GM18526 (cell line): ENCODE measurements around the gene IRS1.

Experiments used
- POLR2A ChIP-seq: IDR thresholded peaks from 3 replicates; pipeline ENCODE4 v1.6.1; 2011; ENCODE audit not compliant: insufficient read length; ENCODE audit errors: extremely low read depth

Gene IRS1

GRCh38 chr2:226705965-226706364 is 93.7 kb downstream of the IRS1 start:
- TF ChIP-seq POLR2A: no peak

- TF ChIP-seq POLR2A: no peak
Measured at GRCh38 chr2:226705133-226705886, 94.3 kb downstream of the IRS1 start.

DNA sequence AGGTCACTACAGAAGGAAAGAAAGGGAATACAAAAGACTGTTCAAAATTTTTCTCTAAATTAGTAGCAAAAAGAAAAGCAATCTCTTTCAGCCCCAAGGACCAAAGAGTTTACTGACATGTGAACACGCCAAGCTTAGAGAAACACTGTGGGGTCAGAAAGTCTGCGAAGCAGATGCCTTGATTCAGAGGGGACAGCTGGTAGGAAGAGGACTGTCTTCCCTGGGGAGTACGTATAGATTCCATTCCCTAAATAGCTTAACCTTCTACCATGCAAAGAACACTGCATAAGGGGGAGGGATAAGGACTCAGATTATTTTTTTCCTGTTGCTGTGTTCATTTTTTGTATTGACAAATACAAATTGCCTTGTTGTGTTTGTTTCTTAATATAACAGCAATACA is 96.1 kb downstream of the IRS1 start:
- no peak for TF ChIP-seq POLR2A

GRCh38 chr2:226702376-226702775 is 97.2 kb downstream of the IRS1 start:
- no peak for TF ChIP-seq POLR2A

DNA sequence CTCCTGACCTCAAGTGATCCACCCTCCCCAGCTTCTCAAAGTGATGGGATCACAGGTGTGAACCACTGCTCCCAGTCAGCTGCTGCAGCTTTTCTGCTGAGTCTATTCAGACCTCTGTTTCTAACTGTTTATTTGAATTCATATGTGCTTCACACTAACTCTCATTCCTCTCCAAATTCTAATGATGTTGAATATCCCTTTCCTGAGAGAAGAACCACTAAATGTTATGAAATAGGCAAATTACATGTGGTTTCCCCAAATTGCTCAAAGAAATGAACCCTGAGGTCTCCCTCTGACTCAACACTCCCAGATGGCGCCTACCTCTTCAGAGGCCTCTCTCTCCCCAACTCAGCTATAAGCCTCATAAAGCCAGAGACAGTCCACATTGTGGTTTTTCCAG is 98.6 kb downstream of the IRS1 start:
- TF ChIP-seq POLR2A: no peak

- TF ChIP-seq POLR2A: no peak
Measured at GRCh38 chr2:226699321-226699720, 100.3 kb downstream of the IRS1 start.

DNA sequence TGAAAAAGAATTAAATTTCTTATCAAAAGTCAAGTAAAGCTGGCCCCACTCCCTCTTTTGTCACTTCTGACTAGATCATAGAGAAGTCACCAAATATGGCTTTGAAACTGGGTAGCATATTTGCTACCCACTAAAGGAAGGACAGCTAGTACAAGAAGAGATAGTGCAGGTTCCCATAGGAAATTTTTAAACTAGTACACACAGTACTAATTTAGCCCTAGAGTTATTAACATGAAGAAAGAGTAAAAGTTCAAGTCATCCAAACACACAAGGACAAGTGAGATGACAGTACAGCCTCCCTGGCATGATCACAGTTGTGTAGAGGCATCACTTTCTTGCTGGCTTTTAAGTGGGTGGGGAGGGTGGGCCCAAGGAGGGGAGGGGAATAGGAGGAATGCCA is 100.9 kb downstream of the IRS1 start:
- no peak for TF ChIP-seq POLR2A

- TF ChIP-seq POLR2A: no peak
Measured at GRCh38 chr2:226694586-226695284, 104.9 kb downstream of the IRS1 start.

- no peak for TF ChIP-seq POLR2A
Measured at GRCh38 chr2:226694149-226694548, 105.5 kb downstream of the IRS1 start.

GRCh38 chr2:226693521-226693920 is 106.1 kb downstream of the IRS1 start:
- TF ChIP-seq POLR2A: no peak

DNA sequence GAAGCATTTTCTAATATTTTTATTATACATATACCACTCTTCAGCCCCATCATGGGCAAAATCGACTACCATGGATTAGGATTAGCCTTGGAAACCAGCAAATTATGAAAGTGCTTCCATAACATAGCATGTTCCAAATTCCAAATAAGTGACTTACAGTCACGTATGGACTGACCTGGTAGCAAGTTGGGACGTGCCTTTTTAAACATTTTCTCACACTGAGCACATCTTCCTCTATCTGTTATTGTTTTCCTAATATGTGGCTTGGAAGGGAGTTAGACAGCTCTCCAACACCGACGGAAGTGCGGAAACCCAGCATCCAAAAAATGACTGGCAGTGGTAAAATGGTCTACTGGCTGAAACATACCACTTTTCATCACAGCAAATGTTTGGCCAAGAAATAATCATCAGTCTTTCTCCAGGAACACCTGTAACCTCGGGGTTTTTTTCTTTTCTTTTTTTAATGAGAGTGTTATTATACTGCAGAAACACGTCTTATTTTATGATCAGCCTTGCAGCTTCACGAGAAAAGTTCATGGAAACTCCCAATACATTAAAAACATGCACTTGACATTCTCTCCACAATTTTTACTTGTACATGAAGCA is 107.0 kb downstream of the IRS1 start:
- no peak for TF ChIP-seq POLR2A

DNA sequence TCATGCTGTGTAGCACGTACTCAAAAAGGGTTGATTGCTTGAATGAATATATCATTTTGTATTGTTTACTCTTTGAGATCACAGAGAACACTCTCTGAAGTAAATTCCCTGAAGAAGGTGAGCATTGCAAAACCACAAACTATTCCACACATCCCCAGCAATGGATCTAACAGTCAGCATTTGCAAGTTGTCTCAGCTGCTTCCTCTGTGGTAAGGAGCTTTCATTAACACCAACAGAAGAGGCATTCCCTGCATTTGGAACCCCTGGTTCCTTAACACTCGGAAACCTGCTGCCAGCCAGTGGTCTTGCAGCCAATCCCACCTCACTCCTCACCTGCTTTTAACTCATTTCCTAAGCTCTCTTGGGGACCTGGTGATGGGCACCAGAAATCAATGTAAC is 108.4 kb downstream of the IRS1 start:
- no peak for TF ChIP-seq POLR2A

DNA sequence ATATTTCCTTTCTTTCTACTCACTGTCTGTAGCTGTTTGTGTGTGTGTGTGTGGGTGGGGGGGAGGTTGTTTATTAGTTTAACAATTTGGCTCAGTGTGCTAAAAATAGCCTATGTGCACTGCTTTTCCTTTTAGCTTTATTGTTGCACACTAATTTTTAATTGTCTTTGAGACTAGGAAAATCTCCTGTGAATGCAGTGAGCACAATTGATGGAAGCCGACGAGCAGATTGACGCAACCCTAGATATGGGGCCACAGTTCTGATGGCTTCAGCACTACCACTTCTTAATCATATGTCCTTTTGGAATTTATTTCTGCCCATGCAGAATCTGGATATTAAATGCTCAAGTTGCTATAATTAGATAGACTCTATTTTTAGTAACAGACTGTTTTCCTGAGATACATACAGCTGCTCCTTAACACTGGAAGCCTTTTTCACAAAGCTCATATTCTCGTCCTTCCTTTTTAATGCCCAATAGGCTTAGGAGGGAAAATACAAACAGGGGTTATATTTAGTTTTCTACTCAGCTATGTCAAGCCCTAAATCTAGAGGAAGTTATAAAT is 109.1 kb downstream of the IRS1 start:
- TF ChIP-seq POLR2A: no peak

GRCh38 chr2:226687641-226688253 is 111.9 kb downstream of the IRS1 start:
- TF ChIP-seq POLR2A: no peak

GRCh38 chr2:226684563-226684959 is 115.1 kb downstream of the IRS1 start:
- no peak for TF ChIP-seq POLR2A
